Heart left ventricle (tissue), 13 donors: Measurements from ENCODE around the gene GCFC2.

Experiments used
- POLR2A ChIP-seq, 2 donors: fragments of 450-650 bp; IDR thresholded peaks; one replicate each; pipeline ENCODE4 v1.6.1; 2017; ENCODE audit warnings: antibody characterized with exemption in 2 of 2, mild to moderate bottlenecking in 2 of 2, moderate library complexity in 2 of 2
- TF ChIP-seq, protein P1 (sequence below), 12 donors: fragments of 200-600 bp; sonication (generic) in 4 of 12; IDR thresholded peaks; one replicate each; pipeline versions ENCODE4 v1.5.0 to v1.8.0; 2018 to 2022; ENCODE audit warnings: antibody characterized with exemption in 12 of 12, mild to moderate bottlenecking in 5 of 12
- donor health status: ischemic (EF 13 %, LVEDD 7.1; RV severe dilation, severe dysfunction).
- donor health status: DM: no; HTN: yes; CAD: no.
- donor health status: DM: no; HTN: no; CAD: no.
- donor health status: ischemic (EF 25% LVEDD 6.9; RV normal size, moderate dysfunction).
- donor health status: ischemic (EF 25% LVEDD 5.7; RV mildly dilated, moderate dysfunction).
- donor health status: ischemic (EF 35%, LVEDD 5.7; RV mildly dilated, moderate dysfunction).
- donor health status: nonischemic (EF 11% LVEDD 7.7; RV severe dilation, severe dysfunction).
- donor health status: DM: yes; HTN: yes; CAD: no.
- donor health status: PGD.
- donor health status: ischemic (EF 29% LVEDD 5.4; RV normal size, mild dysfunction).
- donor health status: nonischemic (EF 23%, LVEDD 6.1; RV moderate dilation, normal function).

DNA sequence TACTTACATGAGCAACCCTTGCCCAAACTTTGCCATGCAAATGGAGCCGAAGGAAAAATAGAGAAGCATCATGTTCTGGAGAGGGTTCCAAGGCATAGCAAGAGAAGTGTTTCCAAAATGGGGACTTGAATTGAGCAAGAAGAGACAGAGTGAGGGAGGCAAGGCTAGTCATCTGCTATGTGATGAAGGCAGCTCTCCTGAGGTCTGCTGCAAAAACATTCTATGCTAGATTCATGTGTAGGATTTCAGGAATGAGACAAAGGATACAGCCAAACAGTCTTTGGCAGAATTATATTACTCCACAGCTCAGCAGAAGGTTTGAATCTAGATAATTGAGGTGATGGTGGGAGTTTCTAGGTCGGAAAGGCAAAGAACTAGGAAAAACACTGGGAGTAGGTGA lies 88.2 kb downstream of the GCFC2 start:
- TF ChIP-seq, protein P1, sequence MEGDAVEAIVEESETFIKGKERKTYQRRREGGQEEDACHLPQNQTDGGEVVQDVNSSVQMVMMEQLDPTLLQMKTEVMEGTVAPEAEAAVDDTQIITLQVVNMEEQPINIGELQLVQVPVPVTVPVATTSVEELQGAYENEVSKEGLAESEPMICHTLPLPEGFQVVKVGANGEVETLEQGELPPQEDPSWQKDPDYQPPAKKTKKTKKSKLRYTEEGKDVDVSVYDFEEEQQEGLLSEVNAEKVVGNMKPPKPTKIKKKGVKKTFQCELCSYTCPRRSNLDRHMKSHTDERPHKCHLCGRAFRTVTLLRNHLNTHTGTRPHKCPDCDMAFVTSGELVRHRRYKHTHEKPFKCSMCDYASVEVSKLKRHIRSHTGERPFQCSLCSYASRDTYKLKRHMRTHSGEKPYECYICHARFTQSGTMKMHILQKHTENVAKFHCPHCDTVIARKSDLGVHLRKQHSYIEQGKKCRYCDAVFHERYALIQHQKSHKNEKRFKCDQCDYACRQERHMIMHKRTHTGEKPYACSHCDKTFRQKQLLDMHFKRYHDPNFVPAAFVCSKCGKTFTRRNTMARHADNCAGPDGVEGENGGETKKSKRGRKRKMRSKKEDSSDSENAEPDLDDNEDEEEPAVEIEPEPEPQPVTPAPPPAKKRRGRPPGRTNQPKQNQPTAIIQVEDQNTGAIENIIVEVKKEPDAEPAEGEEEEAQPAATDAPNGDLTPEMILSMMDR (IDR thresholded peaks at IDR 0.05), result no peak
- no peak for TF ChIP-seq POLR2A (IDR thresholded peaks at IDR 0.05)
